ENCODE measurements around the gene RASSF1. TPM values are rescaled to one million over a fixed set of nuclear protein-coding genes. Genes with fewer than 3 reads are reported as not detected.

RASSF1 gene
- total RNA-seq, 1 donor from 2014 or later, result 27.0 TPM

DNA sequence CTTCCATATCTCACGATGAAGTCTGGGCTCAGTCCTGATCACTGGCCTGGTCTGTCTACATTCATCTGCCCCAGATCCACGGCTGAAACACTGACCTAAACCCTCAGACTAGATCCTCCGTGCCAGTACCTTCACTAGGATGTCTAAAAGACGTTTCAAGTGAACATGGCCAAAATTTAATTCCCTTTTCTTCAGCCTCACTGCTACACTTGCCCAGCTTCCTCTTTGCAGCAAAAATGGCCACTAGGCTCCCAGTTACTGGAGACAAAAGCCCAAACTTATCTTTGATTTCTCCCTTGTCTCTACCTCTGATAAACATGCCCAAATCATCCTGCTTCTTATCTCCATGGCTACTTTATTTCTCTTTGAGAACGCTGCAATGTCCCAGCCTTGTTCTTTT lies 1.7 kb downstream of the RASSF1 start:
- TF ChIP-seq, protein P1, sequence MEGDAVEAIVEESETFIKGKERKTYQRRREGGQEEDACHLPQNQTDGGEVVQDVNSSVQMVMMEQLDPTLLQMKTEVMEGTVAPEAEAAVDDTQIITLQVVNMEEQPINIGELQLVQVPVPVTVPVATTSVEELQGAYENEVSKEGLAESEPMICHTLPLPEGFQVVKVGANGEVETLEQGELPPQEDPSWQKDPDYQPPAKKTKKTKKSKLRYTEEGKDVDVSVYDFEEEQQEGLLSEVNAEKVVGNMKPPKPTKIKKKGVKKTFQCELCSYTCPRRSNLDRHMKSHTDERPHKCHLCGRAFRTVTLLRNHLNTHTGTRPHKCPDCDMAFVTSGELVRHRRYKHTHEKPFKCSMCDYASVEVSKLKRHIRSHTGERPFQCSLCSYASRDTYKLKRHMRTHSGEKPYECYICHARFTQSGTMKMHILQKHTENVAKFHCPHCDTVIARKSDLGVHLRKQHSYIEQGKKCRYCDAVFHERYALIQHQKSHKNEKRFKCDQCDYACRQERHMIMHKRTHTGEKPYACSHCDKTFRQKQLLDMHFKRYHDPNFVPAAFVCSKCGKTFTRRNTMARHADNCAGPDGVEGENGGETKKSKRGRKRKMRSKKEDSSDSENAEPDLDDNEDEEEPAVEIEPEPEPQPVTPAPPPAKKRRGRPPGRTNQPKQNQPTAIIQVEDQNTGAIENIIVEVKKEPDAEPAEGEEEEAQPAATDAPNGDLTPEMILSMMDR (conservative IDR thresholded peaks at IDR 0.05; ENCODE audit: low read depth, low read length), result no peak
- no peak for DNase-seq (ENCODE audit: low read depth)
- no peak overlapping the region for H3K4me3 ChIP-seq (ENCODE audit: low read depth, low read length)

DNA sequence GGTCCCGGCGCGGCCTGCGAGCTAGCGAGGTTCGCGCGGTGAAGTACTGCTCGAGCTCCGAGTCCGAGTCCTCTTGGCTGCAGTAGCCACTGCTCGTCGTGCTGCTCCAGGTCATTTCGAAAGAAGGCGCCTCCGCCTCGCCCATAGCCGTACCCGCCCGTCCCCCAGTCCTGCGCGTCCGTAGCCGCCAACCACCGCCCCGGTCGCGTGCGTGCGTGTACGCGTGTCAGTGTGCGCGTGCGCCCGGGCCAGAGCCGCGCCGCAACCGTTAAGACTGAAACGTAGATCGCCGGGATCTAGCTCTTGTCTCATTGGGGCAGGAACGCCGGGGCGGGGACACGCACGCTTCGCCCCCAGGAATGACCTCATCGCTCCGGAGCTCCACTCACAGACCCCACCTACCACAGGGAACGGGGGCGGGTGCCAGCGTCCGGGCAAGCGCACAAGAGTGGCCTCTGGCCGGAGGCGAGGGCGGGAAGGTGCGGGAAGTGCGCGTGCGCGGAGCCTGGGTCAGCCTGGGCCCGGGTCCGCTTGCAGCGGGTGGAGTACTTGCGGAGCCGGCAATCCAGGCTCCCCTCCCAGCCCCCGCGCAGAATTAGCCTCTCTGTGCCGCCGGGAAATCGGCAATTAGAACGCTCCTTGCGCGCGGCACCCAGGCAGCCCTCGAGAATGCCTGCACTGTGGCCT lies 3.3 kb downstream of the RASSF1 start:
- TF ChIP-seq, protein P1 (conservative IDR thresholded peaks at IDR 0.05; ENCODE audit: low read depth, low read length), result no peak
- DNase-seq (ENCODE audit: low read depth), result peak; percentile 81
- peak overlapping the region; percentile 95 for H3K4me3 ChIP-seq (ENCODE audit: low read depth, low read length)

DNA sequence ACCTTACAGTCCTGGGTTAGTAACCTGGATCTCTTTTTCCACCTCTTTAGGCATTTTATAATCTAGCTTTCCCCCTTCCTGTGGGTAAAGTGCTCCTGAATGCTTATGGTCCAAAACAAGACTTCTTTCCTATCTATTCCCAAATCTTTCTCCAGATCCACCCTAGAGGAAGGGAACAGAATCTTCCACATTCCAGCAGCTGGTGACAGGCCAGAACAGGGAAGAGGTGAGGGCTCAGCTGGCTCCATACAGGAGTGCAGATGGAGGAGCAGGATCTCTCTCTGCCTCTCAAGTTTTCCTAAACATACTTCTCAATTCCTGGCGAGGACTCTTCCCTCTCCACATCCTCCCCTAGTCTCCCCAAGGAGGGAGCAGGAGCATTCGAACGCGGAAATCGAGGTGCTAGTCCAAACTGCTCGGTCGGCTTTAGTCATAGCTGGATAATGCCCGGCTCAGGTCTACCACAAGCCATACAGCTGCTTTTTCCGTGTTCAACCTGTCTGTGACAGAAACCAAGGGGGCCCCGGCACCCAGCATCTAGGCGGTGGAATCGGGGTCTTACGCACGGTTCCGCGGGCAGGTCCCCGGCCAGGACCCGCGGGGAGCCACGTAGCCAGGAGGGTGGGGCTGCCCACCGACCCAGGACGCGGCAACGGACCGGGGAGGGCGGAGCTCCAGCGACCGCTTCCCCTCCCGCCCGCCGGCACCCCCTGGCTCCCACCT lies 4.0 kb downstream of the RASSF1 start:
- peak overlapping the region; percentile 95 for H3K4me3 ChIP-seq (ENCODE audit: low read depth, low read length)
- DNase-seq (ENCODE audit: low read depth), result no peak
- TF ChIP-seq, protein P1 (conservative IDR thresholded peaks at IDR 0.05; ENCODE audit: low read depth, low read length), result no peak

DNA sequence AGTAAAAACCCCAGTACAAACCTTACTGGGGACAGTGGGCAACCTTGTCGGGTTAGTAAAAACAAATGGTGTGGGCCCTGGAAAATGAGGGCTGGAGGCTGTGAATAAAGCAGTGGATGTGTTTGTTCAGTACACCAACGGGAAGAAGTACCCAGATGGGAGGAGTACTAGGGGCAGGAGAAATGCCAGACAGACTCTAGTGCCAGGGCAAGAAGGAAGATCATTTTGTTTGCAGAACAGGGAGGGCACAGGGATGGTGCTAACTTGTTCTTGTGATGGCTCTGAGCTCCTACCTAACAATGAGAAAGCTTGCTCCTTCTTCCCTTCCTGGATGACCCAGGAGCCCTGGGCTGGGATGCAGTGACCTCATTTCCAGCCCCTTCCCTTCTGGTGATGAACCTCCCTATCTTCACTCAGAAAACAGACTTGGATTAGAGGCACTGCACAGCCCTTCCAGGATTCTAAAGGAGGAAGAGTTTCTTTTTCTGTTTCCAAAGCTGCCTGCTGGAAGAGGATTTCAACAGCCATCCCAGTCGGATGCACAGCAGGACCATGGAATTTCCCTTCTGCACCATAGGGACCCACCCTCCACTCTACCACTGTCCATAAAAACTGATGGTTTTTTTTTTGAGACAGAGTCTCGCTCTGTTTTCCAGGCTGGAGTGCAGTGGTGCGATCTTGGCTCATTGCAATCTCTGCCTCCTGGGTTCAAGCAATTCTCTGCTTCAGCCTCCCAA lies 6.1 kb downstream of the RASSF1 start:
- no peak for DNase-seq (ENCODE audit: low read depth)
- TF ChIP-seq, protein P1 (conservative IDR thresholded peaks at IDR 0.05; ENCODE audit: low read depth, low read length), result no peak
- H3K4me3 ChIP-seq (ENCODE audit: low read depth, low read length), result no peak overlapping the region

DNA sequence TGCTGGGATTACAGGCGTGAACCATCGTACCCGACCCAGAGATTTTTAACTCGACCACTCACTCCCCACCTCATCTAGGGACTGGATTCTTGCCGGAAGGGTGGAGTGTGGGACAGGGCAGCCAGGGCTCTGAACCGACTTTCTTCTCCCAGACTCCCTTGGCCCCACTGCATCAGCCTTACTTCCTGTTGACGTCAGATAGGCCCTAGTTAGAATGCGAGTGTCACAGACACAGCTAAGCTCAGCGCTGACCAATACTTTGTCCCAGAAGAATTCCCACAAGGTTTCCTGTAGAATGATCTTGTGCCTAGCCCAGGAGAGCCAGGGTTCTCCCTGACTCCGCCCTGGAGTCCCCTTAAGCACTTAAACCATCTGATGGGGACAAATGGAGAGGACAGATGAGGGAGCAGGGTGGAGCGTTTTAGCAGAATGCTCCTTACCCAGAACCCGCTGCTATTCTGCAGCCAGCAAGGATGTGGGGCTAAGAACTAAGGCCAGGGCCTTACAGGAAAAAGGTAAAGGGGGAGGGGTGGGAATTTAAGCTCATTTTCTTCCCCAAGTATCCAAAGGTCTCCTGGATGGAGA lies 6.8 kb downstream of the RASSF1 start:
- TF ChIP-seq, protein P1 (conservative IDR thresholded peaks at IDR 0.05; ENCODE audit: low read depth, low read length), result no peak
- DNase-seq (ENCODE audit: low read depth), result no peak
- H3K4me3 ChIP-seq (ENCODE audit: low read depth, low read length), result no peak overlapping the region

DNA sequence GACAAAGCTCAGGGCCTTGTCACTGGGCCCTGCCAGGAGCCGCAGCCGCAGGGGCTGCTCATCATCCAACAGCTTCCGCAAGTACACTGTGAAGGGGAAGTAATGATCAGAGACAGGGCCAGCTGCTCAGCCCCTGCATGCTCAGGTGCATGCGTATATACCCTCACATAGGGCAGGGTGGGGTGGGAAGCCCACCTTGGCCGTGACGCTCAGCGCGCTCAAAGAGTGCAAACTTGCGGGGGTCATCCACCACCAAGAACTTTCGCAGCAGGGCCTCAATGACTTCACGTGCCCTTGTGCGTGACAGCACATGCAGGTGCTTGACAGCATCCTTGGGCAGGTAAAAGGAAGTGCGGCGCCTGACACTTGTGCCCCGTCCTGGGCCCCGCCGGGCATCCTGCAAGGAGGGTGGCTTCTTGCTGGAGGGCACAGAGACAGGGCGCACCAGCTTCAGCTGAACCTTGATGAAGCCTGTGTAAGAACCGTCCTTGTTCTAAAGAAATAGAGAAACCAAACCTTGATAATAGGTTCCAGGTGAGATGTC lies 9.2 kb downstream of the RASSF1 start:
- TF ChIP-seq, protein P1 (conservative IDR thresholded peaks at IDR 0.05; ENCODE audit: low read depth, low read length), result no peak
- no peak overlapping the region for H3K4me3 ChIP-seq (ENCODE audit: low read depth, low read length)
- no peak for DNase-seq (ENCODE audit: low read depth)
